ENCODE results near the gene SOX1.

SOX1 gene

DNA sequence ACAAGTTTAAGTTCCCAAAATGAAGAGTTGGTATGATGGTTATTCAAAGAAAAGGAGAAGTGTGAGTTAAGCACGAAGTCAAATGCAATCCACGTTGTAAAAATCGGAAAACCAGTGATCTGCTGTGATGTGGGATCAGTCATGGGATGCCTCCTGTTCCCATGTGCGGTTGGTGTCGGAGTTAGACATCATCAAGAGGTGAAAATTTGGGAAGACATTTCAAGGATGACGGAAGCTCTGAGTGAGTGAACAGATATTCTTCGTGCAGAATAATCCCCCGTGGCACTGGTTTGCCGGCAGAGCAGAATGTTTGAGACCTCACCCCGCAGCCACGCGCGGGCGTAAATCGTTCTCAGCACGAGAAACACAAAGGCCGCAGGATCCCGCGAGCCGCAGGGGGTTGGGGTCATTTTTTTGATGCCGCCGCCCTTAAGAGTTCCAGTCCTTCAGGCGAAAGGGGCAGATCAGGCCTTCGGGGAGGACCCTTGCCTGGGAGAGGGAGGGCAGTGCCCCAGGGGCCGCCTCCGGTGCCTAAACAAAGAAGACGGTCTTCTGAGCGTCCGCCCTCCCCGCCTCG, 13.7 kb upstream of the SOX1 start:
- Histone ChIP-seq H4K20me1 (ENCODE audit: insufficient read depth, low read length) (no peaks in the 10 kb centered on the region), H3K4me3 (ENCODE audit: low read depth in 1 of 2, low read length in 2 of 2) (no peak overlapping the region), H3K9ac (ENCODE audit: low read depth, low read length) (no peak overlapping the region), H2AFZ (ENCODE audit: low read depth, low read length) (no peak overlapping the region), H3K27me3 (ENCODE audit: insufficient read depth, low read length, poor library complexity) (peaks cover 5% of the 10 kb centered on the region), H3K4me1 (ENCODE audit: insufficient read depth, low read length) (no peaks in the 10 kb centered on the region), H3K79me2 (ENCODE audit: insufficient read depth, low read length) (no peaks in the 10 kb centered on the region), H3K36me3 (ENCODE audit: insufficient read depth, low read length) (no peaks in the 10 kb centered on the region), H3K9me3 (ENCODE audit: insufficient read depth, low read length, severe bottlenecking) (no peaks in the 10 kb centered on the region), H3K27ac (ENCODE audit: low read length) (no peak overlapping the region), H3K4me2 (ENCODE audit: insufficient read depth, low read length) (no peak overlapping the region)
- ATAC-seq (ENCODE audit: insufficient read depth, low read depth) (no peak), DNase-seq (no peak)
- TF ChIP-seq, protein P1, sequence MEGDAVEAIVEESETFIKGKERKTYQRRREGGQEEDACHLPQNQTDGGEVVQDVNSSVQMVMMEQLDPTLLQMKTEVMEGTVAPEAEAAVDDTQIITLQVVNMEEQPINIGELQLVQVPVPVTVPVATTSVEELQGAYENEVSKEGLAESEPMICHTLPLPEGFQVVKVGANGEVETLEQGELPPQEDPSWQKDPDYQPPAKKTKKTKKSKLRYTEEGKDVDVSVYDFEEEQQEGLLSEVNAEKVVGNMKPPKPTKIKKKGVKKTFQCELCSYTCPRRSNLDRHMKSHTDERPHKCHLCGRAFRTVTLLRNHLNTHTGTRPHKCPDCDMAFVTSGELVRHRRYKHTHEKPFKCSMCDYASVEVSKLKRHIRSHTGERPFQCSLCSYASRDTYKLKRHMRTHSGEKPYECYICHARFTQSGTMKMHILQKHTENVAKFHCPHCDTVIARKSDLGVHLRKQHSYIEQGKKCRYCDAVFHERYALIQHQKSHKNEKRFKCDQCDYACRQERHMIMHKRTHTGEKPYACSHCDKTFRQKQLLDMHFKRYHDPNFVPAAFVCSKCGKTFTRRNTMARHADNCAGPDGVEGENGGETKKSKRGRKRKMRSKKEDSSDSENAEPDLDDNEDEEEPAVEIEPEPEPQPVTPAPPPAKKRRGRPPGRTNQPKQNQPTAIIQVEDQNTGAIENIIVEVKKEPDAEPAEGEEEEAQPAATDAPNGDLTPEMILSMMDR (IDR thresholded peaks at IDR 0.05; ENCODE audit: borderline replicate concordance, extremely low read depth, low read length, poor library complexity, severe bottlenecking) = no peak
- no peak for TF ChIP-seq EZH2 (IDR thresholded peaks at IDR 0.05; ENCODE audit: borderline replicate concordance, low read depth, low read length, severe bottlenecking)

DNA sequence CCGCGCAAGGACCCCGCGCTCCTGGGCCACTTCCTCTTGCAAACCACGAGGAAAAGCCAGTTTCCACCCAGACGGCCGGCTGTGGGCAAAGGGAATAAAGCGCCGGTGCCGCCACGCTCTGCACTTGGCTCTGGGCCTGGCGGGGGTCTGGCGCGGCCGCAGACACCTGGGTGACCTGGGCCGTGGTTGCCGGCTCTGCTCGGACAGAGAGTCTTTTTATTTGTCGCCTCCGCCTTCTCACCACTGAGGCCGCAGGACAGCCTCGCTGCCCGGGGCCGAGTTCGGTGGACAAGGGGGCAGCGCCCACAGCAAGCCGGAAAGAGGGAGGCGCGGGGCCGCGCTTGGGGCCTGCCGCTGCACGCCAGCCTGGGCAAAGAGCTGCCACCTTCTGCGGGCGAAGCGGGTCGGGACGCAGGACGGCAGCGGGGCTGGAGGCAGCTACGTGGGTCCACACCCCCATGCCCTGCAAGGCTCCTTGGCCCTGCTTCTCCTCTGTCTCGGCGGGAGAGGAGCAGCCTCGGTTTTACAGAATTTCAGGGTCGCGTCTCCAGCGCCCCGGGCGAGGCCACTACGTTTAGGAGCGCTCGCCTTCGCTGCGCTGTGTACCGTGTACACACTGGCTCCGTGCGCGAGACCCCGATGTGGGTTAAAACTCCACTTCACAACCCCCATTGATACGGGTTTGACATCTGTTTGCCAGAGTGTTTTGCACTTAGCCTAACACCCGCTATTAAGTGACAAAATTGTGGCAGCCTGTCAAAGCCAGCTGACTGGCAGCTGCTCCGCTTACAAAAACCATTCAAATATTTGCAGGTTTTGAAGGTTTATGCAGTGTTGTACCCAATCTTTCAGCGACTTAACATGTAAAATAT, 13.0 kb upstream of the SOX1 start:
- H3K4me3 ChIP-seq (ENCODE audit: low read depth in 1 of 2, low read length in 2 of 2) = no peak overlapping the region
- ATAC-seq (ENCODE audit: insufficient read depth, low read depth) = no peak
- no peak for DNase-seq
- no peak overlapping the region for H2AFZ ChIP-seq (ENCODE audit: low read depth, low read length)
- no peaks in the 10 kb centered on the region for H4K20me1 ChIP-seq (ENCODE audit: insufficient read depth, low read length)
- peaks cover 5% of the 10 kb centered on the region for H3K27me3 ChIP-seq (ENCODE audit: insufficient read depth, low read length, poor library complexity)
- no peak for TF ChIP-seq EZH2 (IDR thresholded peaks at IDR 0.05; ENCODE audit: borderline replicate concordance, low read depth, low read length, severe bottlenecking)
- no peak overlapping the region for H3K4me2 ChIP-seq (ENCODE audit: insufficient read depth, low read length)
- no peaks in the 10 kb centered on the region for H3K4me1 ChIP-seq (ENCODE audit: insufficient read depth, low read length)
- no peaks in the 10 kb centered on the region for H3K36me3 ChIP-seq (ENCODE audit: insufficient read depth, low read length)
- no peaks in the 10 kb centered on the region for H3K9me3 ChIP-seq (ENCODE audit: insufficient read depth, low read length, severe bottlenecking)
- no peak overlapping the region for H3K27ac ChIP-seq (ENCODE audit: low read length)
- no peaks in the 10 kb centered on the region for H3K79me2 ChIP-seq (ENCODE audit: insufficient read depth, low read length)
- H3K9ac ChIP-seq (ENCODE audit: low read depth, low read length) = no peak overlapping the region

DNA sequence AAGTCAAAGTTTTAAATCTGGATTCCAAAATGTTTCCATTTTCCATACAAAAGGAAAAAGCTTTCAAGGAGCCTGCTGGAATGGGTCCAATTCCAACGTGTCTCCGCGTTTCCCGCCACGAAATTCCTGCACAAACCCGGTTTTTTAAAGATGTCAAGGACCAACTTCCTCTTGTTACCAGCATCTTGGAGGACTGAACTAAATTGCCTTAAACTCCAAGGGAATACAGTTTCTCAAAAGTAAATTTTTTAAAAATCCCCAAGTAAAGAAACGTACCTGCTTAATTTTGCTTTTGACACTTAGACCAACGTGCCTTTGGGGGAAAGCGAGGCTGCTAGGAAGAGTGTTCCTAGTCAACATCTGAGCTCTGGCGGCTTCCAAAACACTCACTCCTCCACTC, 12.3 kb upstream of the SOX1 start:
- Histone ChIP-seq H3K9me3 (ENCODE audit: insufficient read depth, low read length, severe bottlenecking) (no peaks in the 10 kb centered on the region), H4K20me1 (ENCODE audit: insufficient read depth, low read length) (no peaks in the 10 kb centered on the region), H3K79me2 (ENCODE audit: insufficient read depth, low read length) (no peaks in the 10 kb centered on the region), H3K9ac (ENCODE audit: low read depth, low read length) (no peak overlapping the region), H3K4me3 (ENCODE audit: low read depth in 1 of 2, low read length in 2 of 2) (no peak overlapping the region), H3K4me1 (ENCODE audit: insufficient read depth, low read length) (no peaks in the 10 kb centered on the region), H3K36me3 (ENCODE audit: insufficient read depth, low read length) (no peaks in the 10 kb centered on the region), H3K27me3 (ENCODE audit: insufficient read depth, low read length, poor library complexity) (peaks cover 5% of the 10 kb centered on the region), H2AFZ (ENCODE audit: low read depth, low read length) (no peak overlapping the region), H3K27ac (ENCODE audit: low read length) (no peak overlapping the region), H3K4me2 (ENCODE audit: insufficient read depth, low read length) (no peak overlapping the region)
- no peak for DNase-seq
- ATAC-seq (ENCODE audit: insufficient read depth, low read depth) = no peak
- TF ChIP-seq EZH2 (IDR thresholded peaks at IDR 0.05; ENCODE audit: borderline replicate concordance, low read depth, low read length, severe bottlenecking) = no peak
- TF ChIP-seq, protein P1 (IDR thresholded peaks at IDR 0.05; ENCODE audit: borderline replicate concordance, extremely low read depth, low read length, poor library complexity, severe bottlenecking) = no peak
